HEK293T (cell line): Measurements from ENCODE around the gene AGBL1.

Experiments
- BHLHE40 ChIP-seq: fragments of 450-650 bp; IDR thresholded peaks from 2 replicates; pipeline ENCODE4 v1.6.1; 2016; ENCODE audit warnings: mild to moderate bottlenecking, moderate library complexity, borderline replicate concordance
- ELF4 ChIP-seq: fragments of 450-650 bp; IDR thresholded peaks from 2 replicates; pipeline ENCODE4 v1.6.1; 2017; ENCODE audit warnings: antibody characterized with exemption
- FOXA1 ChIP-seq: fragments of 450-650 bp; IDR thresholded peaks from 2 replicates; pipeline ENCODE4 v1.6.1; 2016; ENCODE audit warnings: mild to moderate bottlenecking
- FOXK2 ChIP-seq: fragments of 450-650 bp; IDR thresholded peaks from 2 replicates; pipeline ENCODE4 v1.6.1; 2016; ENCODE audit warnings: mild to moderate bottlenecking
- L3MBTL2 ChIP-seq: fragments of 450-650 bp; conservative IDR thresholded peaks from 2 replicates; pipeline ENCODE4 v1.6.1; 2016; ENCODE audit warnings: mild to moderate bottlenecking
- SUZ12 ChIP-seq: fragments of 450-650 bp; IDR thresholded peaks from 2 replicates; pipeline ENCODE4 v1.6.1; 2016; ENCODE audit warnings: mild to moderate bottlenecking
- ZNF384 ChIP-seq: fragments of 450-650 bp; IDR thresholded peaks from 2 replicates; pipeline ENCODE4 v1.6.1; 2016

GRCh38 chr15:86725628-86726027 lies 646.0 kb downstream of the AGBL1 start:
- TF ChIP-seq SUZ12: no peak
- no peak for TF ChIP-seq BHLHE40
- TF ChIP-seq ELF4: no peak
- no peak for TF ChIP-seq FOXA1
- no peak for TF ChIP-seq L3MBTL2
- TF ChIP-seq ZNF384: no peak
- TF ChIP-seq FOXK2: no peak
